Adrenal gland (tissue), 12 donors: ENCODE measurements around the gene MGAT1. TPM values are rescaled to one million over a fixed set of nuclear protein-coding genes. Genes with fewer than 3 reads are reported as not detected.

Experiments used
- DNase-seq, 7 donors: peaks; one replicate each; pipeline ENCODE4 v3.0.0-alpha.2; 2019 to 2020
- H3K27ac ChIP-seq, 5 donors: fragments of 200-600 bp; sonication (generic) in 4 of 5; 1 replicate in 3 of 5; 2 replicates in 2 of 5; pipeline versions ENCODE4 v1.5.1 to v1.8.0; 2016 to 2020; ENCODE audit warnings: mild to moderate bottlenecking in 1 of 5
- H3K27me3 ChIP-seq: fragments of 200-600 bp; 2 replicates; pipeline ENCODE4 v1.8.0; 2021
- H3K36me3 ChIP-seq, 2 donors: fragments of 200-600 bp; replicated peaks in 1 of 2; 1 replicate in 1 of 2; 2 replicates in 1 of 2; pipeline versions ENCODE4 v1.5.1 to v1.8.0; 2018 to 2022
- H3K4me1 ChIP-seq, 2 donors: fragments of 200-600 bp; replicated peaks in 1 of 2; 1 replicate in 1 of 2; 2 replicates in 1 of 2; pipeline versions ENCODE4 v1.5.1 to v1.8.0; 2018 to 2021
- H3K4me3 ChIP-seq, 4 donors: fragments of 200-600 bp; sonication (generic) in 3 of 4; one replicate each; pipeline ENCODE4 v1.5.1; 2016 to 2018
- H3K9me3 ChIP-seq, 3 donors: fragments of 200-600 bp; sonication (generic) in 1 of 3; replicated peaks in 1 of 3; 1 replicate in 2 of 3; 2 replicates in 1 of 3; pipeline versions ENCODE4 v1.5.1 to v1.8.0; 2016 to 2021
- CTCF ChIP-seq, 6 experiments: fragments of 450-650 bp in 4 of 6; fragments of 200-600 bp in 2 of 6; sonication (generic) in 1 of 6; IDR thresholded peaks; 1 replicate in 5 of 6; 2 replicates in 1 of 6; pipeline versions ENCODE4 v1.5.1 to v1.8.0; 2016 to 2021; ENCODE audit warnings: antibody characterized with exemption in 6 of 6, mild to moderate bottlenecking in 2 of 6, moderate library complexity in 1 of 6
- POLR2A ChIP-seq, 2 donors: fragments of 450-650 bp; IDR thresholded peaks; one replicate each; pipeline ENCODE4 v1.6.1; 2017; ENCODE audit warnings: antibody characterized with exemption in 2 of 2, mild to moderate bottlenecking in 2 of 2, moderate library complexity in 1 of 2
- whole genome bisulfite sequencing, 4 donors: extraction: QIAGEN DNeasy Blood & Tissue Kit in 2 of 4; methylation state at CpG; one replicate each; pipeline versions ENCODE4 v1.1.5 to v1.1.7; 2013 to 2017; 5-methylcytosine and 5-hydroxymethylcytosine counted together
- intact Hi-C, 2 donors: fragments of 100-400 bp; cut with DNase I; formaldehyde crosslinking; loops; one replicate each; pipeline versions ENCODE4 v1.14.1 to v1.15.0; 2022 to 2023
- polyA plus RNA-seq, 3 donors: library from polyadenylated mRNA; stranded (reverse); fragments of 200-250 nt in 2 of 3; fragments of 350-450 nt in 1 of 3; fragmentation: Illumina TruSeq in 1 of 3; extraction: RNeasy Lipid Tissue Mini Kit (QIAGEN cat#74804) in 1 of 3; gene quantifications; one replicate each; pipeline ENCODE4 v1.2.3, GENCODE V29; 2013 to 2014
- total RNA-seq, 9 donors: library from RNA; depleted of rRNA in 4 of 9; stranded (reverse); fragments of >200 nt in 4 of 9; fragments of 120-200 nt in 1 of 9; fragmentation: NEBNext Ultra II Directional in 1 of 9; extraction: Animal tissue kit (Norgen Biotek cat#: 25700) in 1 of 9; gene quantifications; one replicate each; pipeline versions ENCODE4 v1.1.0 to v1.2.4, GENCODE V29; 2013 to 2023
- donor health status: healthy with polysubstance abuse.
- donor health status: Bipolar disorder and iron deficiency.
- donor health status: DM: yes; HTN: yes; CAD: no.
- donor health status: DM: no; HTN: no; CAD: no.
- donor health status: DM: no; HTN: no; CAD: no.
- donor health status: DM: yes; HTN: yes; CAD: no.

MGAT1 gene
- total and polyA plus RNA-seq, 12 donors = 46.8 to 224 (median 140) TPM

DNA sequence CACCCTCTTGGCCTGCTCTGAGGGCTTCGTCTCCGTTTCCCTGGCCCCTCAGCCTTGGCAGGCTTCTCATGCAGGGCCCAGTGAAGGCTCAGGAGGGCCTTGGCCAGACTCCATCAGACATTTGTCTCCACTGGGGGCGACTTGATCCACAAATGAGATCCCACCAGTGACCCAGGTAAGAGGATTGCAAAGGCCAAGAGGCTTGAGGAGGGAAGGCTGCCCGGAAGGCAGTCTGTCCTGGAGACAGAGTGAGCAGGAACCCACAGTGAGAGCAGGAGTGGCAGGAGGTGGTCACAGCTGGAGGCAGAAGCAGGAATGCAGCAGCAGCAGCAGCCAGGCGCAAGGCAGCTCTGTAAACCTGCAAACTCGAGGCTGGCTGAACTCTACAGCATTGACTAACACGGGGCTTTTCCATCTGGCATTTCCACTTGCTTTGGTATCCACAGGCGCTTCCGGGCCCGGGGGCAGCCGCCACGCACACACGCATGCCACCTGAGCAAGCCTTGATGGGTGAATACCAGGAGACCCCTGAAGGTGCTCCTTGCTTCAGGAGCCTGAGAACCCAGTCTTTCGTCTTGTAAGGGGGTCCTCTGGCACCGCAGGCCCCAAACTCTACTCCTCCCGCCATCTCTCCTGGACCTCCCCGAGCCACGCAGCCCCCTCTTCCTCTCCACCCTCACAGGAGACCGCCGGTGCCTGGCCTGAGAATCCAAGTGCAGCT is 14.7 kb downstream of the MGAT1 start:
- WGBS, 4 donors = 79 to 82% (median 81%) methylated on average over 10 to 20 of the region's 20 CpGs
- no peaks in the 10 kb centered on the region for H3K27me3 ChIP-seq
- H3K4me1 ChIP-seq = peaks cover 27 to 33% of the 10 kb centered on the region in 2 donors
- no peak overlapping the region for H3K4me3 ChIP-seq
- intact Hi-C loops = loop anchor here (5.0 to 10.0 kb wide), 3 partner anchors 74 to 367 kb away; partner anchors contain the start of gene ZFP62 (in 2 of the 2)
- peaks cover 0 to 31% of the 10 kb centered on the region in 2 donors for H3K36me3 ChIP-seq
- H3K27ac ChIP-seq = peak overlapping the region in 2 of 5 donors; percentile 17 to 96
- DNase-seq = no peak
- H3K9me3 ChIP-seq = no peaks in the 10 kb centered on the region
- TF ChIP-seq POLR2A (IDR thresholded peaks at IDR 0.05) (no peak), CTCF (IDR thresholded peaks at IDR 0.05) (no peak)

DNA sequence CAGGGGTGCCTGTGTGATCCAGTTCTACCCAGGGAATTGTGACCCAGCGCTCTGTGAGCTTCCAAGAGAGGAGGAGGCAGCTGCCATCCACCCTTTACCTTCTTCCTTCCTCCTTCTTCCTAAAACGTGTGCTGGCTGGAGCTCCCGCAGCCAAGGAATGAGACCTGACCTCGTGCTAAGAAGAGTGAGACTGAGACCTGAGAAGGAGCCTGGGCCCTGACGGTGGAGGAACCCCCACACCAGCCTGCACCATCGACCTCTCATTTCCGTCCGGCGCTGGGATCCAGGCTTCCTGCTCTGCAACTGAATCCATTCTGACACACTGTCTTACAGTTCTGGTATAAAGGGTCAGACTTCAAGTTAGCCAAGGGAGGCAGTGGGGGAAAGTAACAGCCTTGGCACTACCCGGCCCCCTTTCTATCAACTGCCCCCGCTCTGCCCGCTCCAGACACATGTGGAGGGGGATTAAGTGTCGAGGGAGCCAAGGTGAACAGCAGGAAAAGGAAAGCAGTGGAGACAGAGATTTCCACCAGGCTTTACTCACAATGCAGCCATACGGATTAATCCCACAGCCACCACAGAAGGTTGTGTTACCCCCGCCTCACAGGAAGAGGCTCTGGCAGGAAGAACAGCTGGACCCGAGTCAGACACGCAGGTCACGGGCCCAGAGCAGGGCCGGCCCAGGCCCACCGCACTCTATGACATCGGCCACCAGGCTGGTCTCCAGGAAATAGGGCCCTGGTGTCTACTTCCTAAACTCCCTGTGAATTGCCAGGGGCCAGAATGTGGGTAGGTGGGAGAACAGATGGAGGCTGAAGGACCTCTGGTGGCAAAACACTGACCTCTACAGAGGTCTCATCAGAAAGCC is 15.8 kb downstream of the MGAT1 start:
- H3K27me3 ChIP-seq = no peaks in the 10 kb centered on the region
- H3K4me3 ChIP-seq = no peak overlapping the region

GRCh38 chr5:180785794-180786221 is 16.8 kb downstream of the MGAT1 start:
- Histone ChIP-seq H3K27ac (peak overlapping the region; percentile 78 to 96 (median 86)), H3K4me1 (peaks cover 27 to 33% of the 10 kb centered on the region in 2 donors), H3K27me3 (no peaks in the 10 kb centered on the region), H3K9me3 (no peaks in the 10 kb centered on the region), H3K36me3 (peaks cover 0 to 10% of the 10 kb centered on the region in 2 donors), H3K4me3 (no peak overlapping the region)
- DNase-seq = peak in 3 of 7 donors; percentile 59 to 64 (median 59)
- intact Hi-C loops = loop anchor here (5.0 to 10.0 kb wide), 3 partner anchors 76 to 369 kb away; partner anchors contain the start of gene ZFP62 (in 2 of the 2)
- WGBS, 4 donors = 12 to 25% (median 17%) methylated on average over 4 to 5 of the region's 5 CpGs
- TF ChIP-seq POLR2A (IDR thresholded peaks at IDR 0.05) (no peak), CTCF (IDR thresholded peaks at IDR 0.05) (no peak)

More for the DNA sequence above, 15.8 kb downstream of the MGAT1 start:
- intact Hi-C loops = loop anchor here (5.0 to 10.0 kb wide), 3 partner anchors 76 to 368 kb away; partner anchors contain the start of gene ZFP62 (in 2 of the 2)
- peak in 2 of 7 donors; percentile 42 to 45 for DNase-seq
- Histone ChIP-seq H3K4me1 (peaks cover 27 to 33% of the 10 kb centered on the region in 2 donors), H3K36me3 (peaks cover 0 to 20% of the 10 kb centered on the region in 2 donors), H3K27ac (peak overlapping the region in 4 of 5 donors; percentile 78 to 96 (median 84)), H3K9me3 (no peaks in the 10 kb centered on the region)
- TF ChIP-seq POLR2A (IDR thresholded peaks at IDR 0.05) (no peak), CTCF (IDR thresholded peaks at IDR 0.05) (no peak)
- 49 to 60% (median 52%) methylated on average over 14 to 21 of the region's 21 CpGs for WGBS, 4 donors
